GM21619 (cell line): ENCODE data around the gene LAMB1.

Experiments used
- ATAC-seq: cut with Tn5 transposase; IDR thresholded peaks from one replicate; pipeline ENCODE4 v1.9.1; 2021; ENCODE audit not compliant: unreplicated experiment

The LAMB1 gene

GRCh38 chr7:107884066-107884818, 118.7 kb downstream of the LAMB1 start:
- ATAC-seq = no peak

GRCh38 chr7:107882766-107883165, 120.2 kb downstream of the LAMB1 start:
- ATAC-seq = no peak

- peak; percentile 81 for ATAC-seq
These were observed 123.4 kb downstream of the LAMB1 start for GRCh38 chr7:107879400-107880035.

GRCh38 chr7:107878636-107879035, 124.3 kb downstream of the LAMB1 start:
- ATAC-seq = no peak

- ATAC-seq = no peak
These were observed 125.1 kb downstream of the LAMB1 start for GRCh38 chr7:107877731-107878382.

- ATAC-seq = no peak
These were observed 126.0 kb downstream of the LAMB1 start for GRCh38 chr7:107876916-107877315.

GRCh38 chr7:107874605-107875446, 128.1 kb downstream of the LAMB1 start:
- peak; percentile 72 for ATAC-seq

GRCh38 chr7:107874111-107874510, 128.8 kb downstream of the LAMB1 start:
- no peak for ATAC-seq
